Small intestine (tissue), 7 donors: ENCODE data around the gene ZNF175. TPM values are rescaled to one million over a fixed set of nuclear protein-coding genes. Genes with fewer than 3 reads are reported as not detected.

Experiments used
- DNase-seq, 2 donors: peaks; one replicate each; pipeline versions ENCODE4 v3.0.0 to v3.0.0-alpha.2; 2013
- FAIRE-seq: peaks from 2 replicates; lab custom pipeline; 2012; peaks lifted over from hg19 to GRCh38; lab: Jason Lieb, UNC
- H3K27ac ChIP-seq, 3 donors: one replicate each; pipeline ENCODE4 v1.5.1; 2013; ENCODE audit warnings: low read length in 2 of 3, mild to moderate bottlenecking in 2 of 3, control low read depth in 1 of 3, inconsistent platforms in 1 of 3, low read depth in 1 of 3, moderate library complexity in 1 of 3
- H3K27me3 ChIP-seq, 3 donors: one replicate each; pipeline ENCODE4 v1.6.1; 2013; ENCODE audit warnings: low read length in 3 of 3, inconsistent platforms in 1 of 3; ENCODE audit not compliant: control insufficient read depth in 3 of 3, insufficient read depth in 3 of 3
- H3K36me3 ChIP-seq, 3 donors: one replicate each; pipeline ENCODE4 v1.6.1; 2013; ENCODE audit warnings: low read length in 3 of 3, inconsistent platforms in 1 of 3, low read depth in 1 of 3, mild to moderate bottlenecking in 1 of 3, moderate library complexity in 1 of 3; ENCODE audit not compliant: control insufficient read depth in 3 of 3, insufficient read depth in 2 of 3
- H3K4me1 ChIP-seq, 3 donors: one replicate each; pipeline ENCODE4 v1.6.1; 2013; ENCODE audit warnings: low read length in 2 of 3, inconsistent platforms in 1 of 3, low read depth in 1 of 3, mild to moderate bottlenecking in 1 of 3, moderate library complexity in 1 of 3; ENCODE audit not compliant: control insufficient read depth in 3 of 3, insufficient read depth in 2 of 3
- H3K4me3 ChIP-seq, 3 donors: one replicate each; pipeline ENCODE4 v1.5.1; 2013; ENCODE audit warnings: low read length in 3 of 3, control low read depth in 1 of 3, inconsistent platforms in 1 of 3, low read depth in 1 of 3, mild to moderate bottlenecking in 1 of 3, moderate library complexity in 1 of 3
- H3K9me3 ChIP-seq, 2 donors: one replicate each; pipeline ENCODE4 v1.6.1; 2013; ENCODE audit warnings: low read depth in 1 of 2, low read length in 1 of 2; ENCODE audit not compliant: control insufficient read depth in 2 of 2, insufficient read depth in 1 of 2
- WGBS, 3 donors: extraction: QIAGEN DNeasy Blood & Tissue Kit; methylation state at CpG; one replicate each; pipeline ENCODE4 v1.1.7; 2013; 5-methylcytosine and 5-hydroxymethylcytosine counted together
- polyA plus RNA-seq, 4 donors: library from polyadenylated mRNA; stranded (reverse) in 3 of 4; unstranded in 1 of 4; fragments of 200-250 nt in 3 of 4; fragments of 120-200 nt in 1 of 4; gene quantifications; one replicate each; pipeline versions ENCODE4 v1.2.1 to v1.2.3, GENCODE V29; 2013
- donor health status: healthy with polysubstance abuse.
- donor health status: control.
- donor health status: control.
- donor health status: Bipolar disorder and iron deficiency.
- donor health status: healthy.

Gene ZNF175
- polyA plus RNA-seq, 4 donors, result 1.6 to 8.9 (median 2.2) TPM

DNA sequence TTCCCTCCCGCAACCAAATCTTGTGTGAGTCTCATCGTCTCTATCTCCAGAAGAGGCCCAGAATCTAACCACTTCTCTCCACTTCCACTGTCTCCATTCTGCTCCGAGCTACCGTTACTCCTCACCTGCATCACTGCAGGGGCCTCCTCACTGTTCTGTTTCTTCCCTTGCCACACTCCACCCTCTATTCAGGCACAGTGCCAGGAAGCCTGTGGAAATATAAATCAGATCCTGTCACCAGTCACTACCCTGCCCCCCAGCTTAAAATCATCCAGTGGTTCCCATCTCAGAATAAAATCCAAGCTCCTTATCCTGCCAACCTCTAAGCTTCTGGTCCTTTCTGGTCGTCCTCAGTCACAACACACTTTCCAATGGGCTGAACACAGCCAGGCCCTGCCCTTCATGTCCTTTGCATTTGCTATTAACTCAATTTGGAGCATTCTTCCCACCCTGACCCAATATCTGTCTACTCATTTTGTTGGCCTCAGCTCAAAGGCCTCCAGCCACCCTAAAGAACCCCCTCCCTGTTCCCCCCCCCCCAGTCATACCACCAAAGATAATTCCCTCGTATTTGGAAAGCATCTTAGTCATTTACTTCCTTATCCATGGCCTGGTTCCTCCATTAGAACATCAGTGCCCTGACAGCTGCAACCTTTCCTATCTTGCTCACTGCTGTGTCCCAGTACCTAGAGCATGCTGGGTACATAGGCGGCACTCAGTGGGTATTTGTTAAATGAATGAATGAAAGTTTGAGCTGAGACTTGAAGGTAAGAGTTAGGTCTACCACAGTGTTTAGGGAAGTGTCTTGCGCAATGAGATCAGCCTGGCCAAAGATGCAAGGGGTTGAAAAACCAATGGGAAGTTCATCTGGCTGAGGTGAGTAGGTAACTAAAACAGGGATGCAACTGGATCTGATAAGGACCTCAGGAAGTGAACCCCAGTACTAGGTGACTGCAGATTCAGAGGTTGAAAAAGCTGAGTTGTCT, 24.4 kb downstream of the ZNF175 start:
- peak overlapping the region in 1 of 3 donors; percentile 62 for H3K4me3 ChIP-seq
- DNase-seq, result no peak
- H3K9me3 ChIP-seq, result peaks cover 0 to 3% of the 10 kb centered on the region in 2 donors
- no peak for FAIRE-seq
- peaks cover 0 to 5% (median 5%) of the 10 kb centered on the region in 3 donors for H3K4me1 ChIP-seq
- no peaks in the 10 kb centered on the region for H3K36me3 ChIP-seq
- H3K27ac ChIP-seq, result no peak overlapping the region
- peaks cover 0 to 9% (median 7%) of the 10 kb centered on the region in 3 donors for H3K27me3 ChIP-seq
- WGBS, 3 donors, result 74 to 91% (median 88%) methylated on average over 8 of the region's 8 CpGs

DNA sequence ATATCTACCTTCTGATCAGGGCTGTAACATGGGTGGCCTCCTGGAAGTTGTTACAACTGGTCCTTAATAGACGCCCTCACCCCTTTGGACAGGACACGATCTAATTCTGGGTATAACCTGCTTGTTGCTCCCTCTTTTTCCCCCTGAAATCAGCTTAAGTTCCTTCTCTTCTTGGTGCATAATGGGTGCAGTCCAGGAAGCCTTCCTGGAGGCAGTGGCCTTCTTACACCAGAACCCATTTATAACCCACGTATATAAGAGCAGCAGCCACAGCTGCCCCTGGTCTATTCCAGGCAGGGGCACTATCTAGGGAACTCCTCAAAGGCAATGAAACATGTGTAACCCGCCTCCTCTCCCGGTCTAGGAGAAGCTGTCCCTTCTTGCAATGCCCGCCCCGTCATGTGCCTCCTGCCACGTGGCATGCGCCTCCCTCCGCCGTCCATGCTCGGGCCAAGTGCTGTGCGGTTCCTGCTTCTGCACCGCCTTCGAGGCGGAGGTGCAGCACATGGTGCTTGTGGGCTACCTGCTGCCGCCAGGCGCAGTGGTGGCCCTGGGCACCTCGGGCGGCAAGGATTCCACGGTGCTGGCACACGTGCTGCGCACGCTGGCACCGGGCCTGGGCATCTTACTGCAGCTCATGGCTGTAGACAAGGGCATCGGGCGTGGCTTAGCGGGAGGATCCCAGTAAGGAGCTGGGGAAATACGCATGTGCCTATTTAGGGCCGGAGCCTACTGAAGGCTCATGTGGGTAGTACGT, 27.3 kb downstream of the ZNF175 start:
- no peaks in the 10 kb centered on the region for H3K36me3 ChIP-seq
- WGBS, 3 donors, result 93 to 97% (median 94%) methylated on average over 31 of the region's 31 CpGs
- DNase-seq (no peak), FAIRE-seq (no peak)
- H3K9me3 ChIP-seq, result peaks cover 0 to 3% of the 10 kb centered on the region in 2 donors
- peaks cover 0 to 28% (median 7%) of the 10 kb centered on the region in 3 donors for H3K27me3 ChIP-seq
- H3K4me3 ChIP-seq, result no peak overlapping the region
- H3K4me1 ChIP-seq, result peaks cover 0 to 2% (median 0%) of the 10 kb centered on the region in 3 donors
- H3K27ac ChIP-seq, result no peak overlapping the region

DNA sequence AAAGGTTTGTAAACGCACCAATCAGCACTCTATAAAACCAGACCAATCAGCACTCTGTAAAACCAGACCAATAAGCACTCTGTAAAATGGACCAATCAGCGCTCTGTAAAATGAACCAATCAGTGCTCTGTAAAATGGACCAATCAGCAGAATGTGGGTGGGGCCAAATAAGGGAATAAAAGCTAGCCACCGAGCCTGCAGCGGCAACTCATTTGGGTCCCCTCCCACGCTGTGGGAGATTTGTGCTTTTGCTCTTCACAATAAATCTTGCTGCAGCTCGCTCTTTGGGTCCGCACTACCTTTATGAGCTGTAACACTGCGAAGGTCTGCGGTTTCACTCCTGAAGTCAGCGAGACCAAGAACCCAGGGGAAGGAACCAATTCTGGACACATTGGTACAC, 28.0 kb downstream of the ZNF175 start:
- Histone ChIP-seq H3K27me3 (peaks cover 0 to 28% (median 7%) of the 10 kb centered on the region in 3 donors), H3K4me3 (no peak overlapping the region)

DNA sequence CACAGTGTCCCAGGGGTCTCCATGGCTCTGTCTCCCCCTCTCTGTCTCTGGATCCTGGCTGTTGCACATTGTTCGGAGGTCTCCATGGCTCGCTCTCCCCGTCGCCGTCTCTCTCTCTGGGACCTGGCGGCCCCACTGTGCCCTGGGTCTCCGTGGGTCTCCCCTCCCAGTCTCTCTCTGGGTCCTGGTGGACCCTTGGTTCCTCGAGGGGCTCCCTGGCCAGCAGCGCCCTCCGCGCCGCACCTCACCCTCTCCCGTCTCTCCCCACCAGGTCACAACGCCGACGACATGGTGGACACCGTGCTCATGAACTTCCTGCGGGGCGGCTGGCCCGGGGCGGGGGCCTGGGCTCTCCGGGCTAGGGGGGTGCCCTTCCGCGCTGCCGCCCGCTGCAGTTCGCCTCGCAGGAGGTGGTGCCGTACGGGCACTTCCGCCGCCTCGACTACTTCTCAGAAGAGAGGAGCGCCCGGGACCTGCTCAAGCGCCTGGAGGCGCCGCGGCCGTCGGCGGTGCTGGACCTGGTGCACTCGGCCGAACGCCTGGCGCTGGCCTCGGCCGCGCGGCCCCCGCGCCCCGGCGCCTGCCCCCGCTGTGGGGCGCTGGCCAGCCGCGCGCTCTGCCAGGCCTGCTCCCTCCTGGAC, 30.0 kb downstream of the ZNF175 start:
- Histone ChIP-seq H3K27ac (peak overlapping the region in 1 of 3 donors; percentile 35), H3K27me3 (peaks cover 0 to 28% (median 7%) of the 10 kb centered on the region in 3 donors), H3K36me3 (no peaks in the 10 kb centered on the region), H3K9me3 (peaks cover 0 to 3% of the 10 kb centered on the region in 2 donors), H3K4me1 (no peaks in the 10 kb centered on the region), H3K4me3 (no peak overlapping the region)
- FAIRE-seq (no peak), DNase-seq (no peak)
- WGBS, 3 donors, result 11 to 42% (median 28%) methylated on average over 40 to 59 of the region's 59 CpGs

More for the DNA sequence above, 28.0 kb downstream of the ZNF175 start:
- Histone ChIP-seq H3K4me1 (no peaks in the 10 kb centered on the region), H3K36me3 (no peaks in the 10 kb centered on the region), H3K27ac (no peak overlapping the region), H3K9me3 (peaks cover 0 to 3% of the 10 kb centered on the region in 2 donors)
- DNase-seq (no peak), FAIRE-seq (no peak)
- WGBS, 3 donors, result 90 to 96% (median 94%) methylated on average over 10 of the region's 10 CpGs

DNA sequence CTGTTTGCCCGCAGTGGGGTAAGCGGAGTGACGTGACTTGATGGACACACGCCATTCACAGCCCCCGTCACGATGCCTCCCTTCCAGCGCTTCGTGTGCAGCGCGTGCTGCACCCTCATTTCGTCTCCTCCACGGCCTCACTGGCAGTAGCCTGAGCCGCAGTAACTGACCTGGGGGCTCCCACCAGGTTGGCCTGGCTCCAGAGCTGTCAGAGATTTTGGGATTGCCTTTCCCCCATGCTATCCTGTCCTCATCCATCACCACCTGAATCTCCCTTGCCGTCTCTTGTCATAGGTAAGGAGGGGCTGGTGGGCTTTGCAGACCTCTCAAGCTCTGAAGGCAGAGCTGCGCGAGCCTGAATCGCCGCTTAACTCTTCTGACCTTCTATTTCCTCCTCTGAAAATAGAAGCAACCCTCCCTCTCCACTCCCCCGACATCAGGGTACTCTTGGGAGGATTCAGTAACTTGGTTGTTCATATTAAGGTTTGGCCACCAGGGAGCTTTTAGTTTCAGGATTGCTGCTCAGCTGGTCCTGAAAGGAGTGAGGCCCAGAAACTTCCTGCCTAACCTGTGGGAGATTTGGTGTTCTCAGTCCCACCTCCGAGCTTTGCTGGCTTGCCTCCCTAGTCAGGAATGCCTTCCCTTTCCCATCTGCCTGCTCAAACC, 31.2 kb downstream of the ZNF175 start:
- Histone ChIP-seq H3K9me3 (peaks cover 0 to 3% of the 10 kb centered on the region in 2 donors), H3K4me1 (no peaks in the 10 kb centered on the region), H3K36me3 (no peaks in the 10 kb centered on the region), H3K27me3 (peaks cover 0 to 28% (median 7%) of the 10 kb centered on the region in 3 donors), H3K27ac (peak overlapping the region in 1 of 3 donors; percentile 1), H3K4me3 (no peak overlapping the region)
- DNase-seq (no peak), FAIRE-seq (no peak)
- 85 to 94% (median 91%) methylated on average over 20 of the region's 20 CpGs for WGBS, 3 donors

DNA sequence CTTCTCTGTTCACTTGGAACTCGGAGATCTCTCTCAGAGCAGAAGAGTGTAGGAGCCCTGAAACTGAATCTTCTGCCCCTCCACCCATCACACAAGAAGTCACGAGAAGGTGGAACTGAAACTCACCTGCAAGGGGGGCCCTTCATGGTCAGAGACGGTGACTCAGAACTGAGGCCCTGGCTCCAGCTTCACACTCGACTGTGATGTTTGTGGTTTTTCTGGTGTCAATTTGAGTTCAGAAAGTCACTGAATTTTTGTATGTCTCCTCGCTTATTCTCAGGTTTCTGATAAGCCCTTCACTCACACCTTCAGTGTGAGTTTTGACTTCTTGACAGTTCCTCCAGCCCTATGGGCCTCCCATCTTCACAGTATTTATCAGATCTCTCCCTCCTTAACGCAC, 36.0 kb downstream of the ZNF175 start:
- H3K27ac ChIP-seq, result peak overlapping the region in 1 of 3 donors; percentile 5
- 41 to 65% (median 49%) methylated on average over 6 of the region's 6 CpGs for WGBS, 3 donors
- no peaks in the 10 kb centered on the region for H3K36me3 ChIP-seq
- H3K4me3 ChIP-seq, result no peak overlapping the region
- H3K9me3 ChIP-seq, result no peaks in the 10 kb centered on the region
- FAIRE-seq (no peak), DNase-seq (no peak)
- peaks cover 0 to 7% (median 0%) of the 10 kb centered on the region in 3 donors for H3K27me3 ChIP-seq
- H3K4me1 ChIP-seq, result no peaks in the 10 kb centered on the region

DNA sequence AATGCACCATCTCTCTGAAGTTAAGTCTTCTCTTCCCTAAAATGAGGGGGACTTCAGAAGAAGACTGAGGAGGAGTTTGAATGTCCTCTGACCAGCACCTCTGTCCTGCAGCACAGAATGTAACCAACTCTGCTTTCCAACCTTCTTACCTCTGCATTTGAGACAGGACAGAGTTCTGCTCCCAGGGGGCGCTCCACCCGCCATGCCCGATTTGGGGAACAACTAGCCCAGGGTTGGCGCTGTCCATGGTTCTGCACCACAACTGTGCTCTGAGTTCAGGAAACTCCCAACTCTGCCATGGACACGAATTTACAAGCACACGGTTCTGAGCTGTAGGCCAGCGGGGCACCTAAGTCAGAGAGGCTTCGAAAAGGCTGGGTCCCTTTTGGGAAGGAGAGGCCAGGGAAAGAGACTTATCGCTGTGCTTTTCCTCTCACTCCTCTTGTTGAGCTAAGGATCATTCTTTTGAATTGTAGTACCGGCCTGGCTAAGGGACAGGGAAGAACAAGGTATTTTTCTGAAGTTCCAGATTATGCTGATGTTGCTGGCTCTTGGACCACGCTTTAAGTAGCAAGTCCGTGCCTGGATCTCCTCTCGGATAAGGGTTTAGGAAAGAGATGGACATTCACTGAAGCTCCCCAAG, 37.0 kb downstream of the ZNF175 start:
- no peak overlapping the region for H3K4me3 ChIP-seq
- H3K27ac ChIP-seq, result no peak overlapping the region
- H3K9me3 ChIP-seq, result peaks cover 0 to 4% of the 10 kb centered on the region in 2 donors
- H3K36me3 ChIP-seq, result no peaks in the 10 kb centered on the region
- DNase-seq (peak; percentile 50 to 76), FAIRE-seq (no peak)
- WGBS, 3 donors, result 27 to 30% (median 30%) methylated on average over 13 of the region's 13 CpGs
- no peaks in the 10 kb centered on the region for H3K27me3 ChIP-seq
- no peaks in the 10 kb centered on the region for H3K4me1 ChIP-seq
